ENCODE data around the gene GPALPP1. TPM values are rescaled to one million over a fixed set of nuclear protein-coding genes. Genes with fewer than 3 reads are reported as not detected.

GPALPP1 gene
- total RNA-seq, 2 donors from 2014 or later = 24.3 to 32.6 TPM

GRCh38 chr13:45024847-45025246, 35.5 kb downstream of the GPALPP1 start:
- H3K4me1 Mint-ChIP-seq (ENCODE audit: low read depth in 2 of 2) = no peaks in the 10 kb centered on the region
- ATAC-seq = no peak
- DNase-seq (ENCODE audit: low spot score) = no peak
- H3K9me3 Mint-ChIP-seq = no peaks in the 10 kb centered on the region
- no peaks in the 10 kb centered on the region for H3K27me3 Mint-ChIP-seq
- no peak overlapping the region for H3K27ac Mint-ChIP-seq
- no peak overlapping the region for H3K4me3 Mint-ChIP-seq
- H3K36me3 Mint-ChIP-seq = peaks cover 7% of the 10 kb centered on the region

GRCh38 chr13:45034342-45034741, 45.0 kb downstream of the GPALPP1 start:
- Mint-ChIP-seq H3K27me3 (no peaks in the 10 kb centered on the region), H3K36me3 (no peaks in the 10 kb centered on the region), H3K4me3 (no peak overlapping the region), H3K9me3 (no peaks in the 10 kb centered on the region), H3K4me1 (ENCODE audit: low read depth in 2 of 2) (no peaks in the 10 kb centered on the region), H3K27ac (no peak overlapping the region)
- DNase-seq (ENCODE audit: low spot score) (no peak), ATAC-seq (no peak)

DNA sequence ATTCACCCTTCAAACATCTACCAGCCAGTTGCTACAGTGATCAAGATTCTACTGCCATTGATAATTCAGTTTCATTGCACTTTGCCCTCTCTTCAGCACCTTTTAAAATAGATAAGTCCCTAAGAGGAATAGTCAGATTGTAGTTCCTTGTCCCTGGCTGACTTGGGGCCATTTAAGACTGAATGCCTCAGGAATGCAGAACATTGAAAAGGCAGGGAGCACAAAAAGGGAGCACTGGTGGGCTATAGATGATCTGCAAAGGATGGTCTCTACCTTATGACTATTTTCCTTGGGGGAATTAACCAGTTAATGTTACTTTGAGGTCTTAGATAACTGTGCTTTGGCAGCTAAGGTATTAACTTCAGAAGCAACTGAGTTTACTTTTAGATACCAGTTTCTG, 46.9 kb downstream of the GPALPP1 start:
- H3K4me1 Mint-ChIP-seq (ENCODE audit: low read depth in 2 of 2) = peaks cover 0 to 5% of the 10 kb centered on the region in 2 donors

GRCh38 chr13:45040173-45040572, 50.8 kb downstream of the GPALPP1 start:
- DNase-seq (ENCODE audit: low spot score) (no peak), ATAC-seq (no peak)
- H3K27ac Mint-ChIP-seq = no peak overlapping the region
- no peaks in the 10 kb centered on the region for H3K9me3 Mint-ChIP-seq
- H3K4me3 Mint-ChIP-seq = no peak overlapping the region
- peaks cover 0 to 5% of the 10 kb centered on the region in 2 donors for H3K4me1 Mint-ChIP-seq (ENCODE audit: low read depth in 2 of 2)
- peaks cover 0 to 5% of the 10 kb centered on the region in 2 donors for H3K27me3 Mint-ChIP-seq
- no peaks in the 10 kb centered on the region for H3K36me3 Mint-ChIP-seq

More for the DNA sequence above, 46.9 kb downstream of the GPALPP1 start:
- no peak for ATAC-seq
- Mint-ChIP-seq H3K36me3 (no peaks in the 10 kb centered on the region), H3K4me3 (no peak overlapping the region), H3K27ac (no peak overlapping the region), H3K9me3 (no peaks in the 10 kb centered on the region), H3K27me3 (no peaks in the 10 kb centered on the region)
- DNase-seq (ENCODE audit: low spot score) = no peak

DNA sequence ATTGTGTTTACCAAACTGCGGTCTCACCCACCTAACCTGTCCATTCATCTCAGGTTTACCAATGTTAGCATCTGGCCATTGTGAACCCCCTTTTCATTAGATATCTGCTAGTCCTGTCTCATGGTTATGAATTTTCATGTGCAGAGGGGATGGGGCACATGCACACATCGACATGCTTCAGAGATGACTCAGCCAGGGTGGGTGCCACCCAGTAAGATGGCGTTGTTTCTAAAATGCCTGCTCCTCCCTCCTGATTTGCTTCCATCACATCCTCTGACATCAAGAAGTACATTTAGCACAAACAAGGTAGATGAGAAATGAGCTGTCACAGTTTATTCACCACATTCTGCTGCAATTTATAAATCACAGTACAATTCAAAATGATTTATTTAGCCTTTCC, 51.3 kb downstream of the GPALPP1 start:
- Mint-ChIP-seq H3K9me3 (no peaks in the 10 kb centered on the region), H3K36me3 (no peaks in the 10 kb centered on the region), H3K4me1 (ENCODE audit: low read depth in 2 of 2) (peaks cover 0 to 5% of the 10 kb centered on the region in 2 donors), H3K27me3 (peaks cover 0 to 5% of the 10 kb centered on the region in 2 donors), H3K27ac (no peak overlapping the region), H3K4me3 (no peak overlapping the region)
- peak in 1 of 2 donors; percentile 38 for ATAC-seq
- no peak for DNase-seq (ENCODE audit: low spot score)

GRCh38 chr13:45042539-45042938, 53.2 kb downstream of the GPALPP1 start:
- no peaks in the 10 kb centered on the region for H3K9me3 Mint-ChIP-seq
- DNase-seq (ENCODE audit: low spot score) (no peak), ATAC-seq (no peak)
- no peak overlapping the region for H3K4me3 Mint-ChIP-seq
- no peak overlapping the region for H3K27ac Mint-ChIP-seq
- H3K36me3 Mint-ChIP-seq = no peaks in the 10 kb centered on the region
- H3K4me1 Mint-ChIP-seq (ENCODE audit: low read depth in 2 of 2) = peaks cover 5 to 11% of the 10 kb centered on the region in 2 donors
- peaks cover 4 to 7% of the 10 kb centered on the region in 2 donors for H3K27me3 Mint-ChIP-seq

- Mint-ChIP-seq H3K36me3 (no peaks in the 10 kb centered on the region), H3K4me3 (no peak overlapping the region), H3K4me1 (ENCODE audit: low read depth in 2 of 2) (peaks cover 5 to 14% of the 10 kb centered on the region in 2 donors), H3K27me3 (peaks cover 16 to 17% of the 10 kb centered on the region in 2 donors), H3K27ac (no peak overlapping the region), H3K9me3 (no peaks in the 10 kb centered on the region)
- ATAC-seq (no peak), DNase-seq (ENCODE audit: low spot score) (no peak)
Observed at GRCh38 chr13:45046445-45046844, 57.1 kb downstream of the GPALPP1 start.

GRCh38 chr13:45047394-45048310, 58.3 kb downstream of the GPALPP1 start:
- no peaks in the 10 kb centered on the region for H3K36me3 Mint-ChIP-seq
- DNase-seq (ENCODE audit: low spot score) (peak; percentile 71), ATAC-seq (peak; percentile 84 to 86)
- peaks cover 17 to 19% of the 10 kb centered on the region in 2 donors for H3K27me3 Mint-ChIP-seq
- H3K27ac Mint-ChIP-seq = peak overlapping the region in 1 of 2 donors; percentile 48
- H3K4me1 Mint-ChIP-seq (ENCODE audit: low read depth in 2 of 2) = peaks cover 5 to 14% of the 10 kb centered on the region in 2 donors
- H3K4me3 Mint-ChIP-seq = peak overlapping the region; percentile 78
- H3K9me3 Mint-ChIP-seq = no peaks in the 10 kb centered on the region

DNA sequence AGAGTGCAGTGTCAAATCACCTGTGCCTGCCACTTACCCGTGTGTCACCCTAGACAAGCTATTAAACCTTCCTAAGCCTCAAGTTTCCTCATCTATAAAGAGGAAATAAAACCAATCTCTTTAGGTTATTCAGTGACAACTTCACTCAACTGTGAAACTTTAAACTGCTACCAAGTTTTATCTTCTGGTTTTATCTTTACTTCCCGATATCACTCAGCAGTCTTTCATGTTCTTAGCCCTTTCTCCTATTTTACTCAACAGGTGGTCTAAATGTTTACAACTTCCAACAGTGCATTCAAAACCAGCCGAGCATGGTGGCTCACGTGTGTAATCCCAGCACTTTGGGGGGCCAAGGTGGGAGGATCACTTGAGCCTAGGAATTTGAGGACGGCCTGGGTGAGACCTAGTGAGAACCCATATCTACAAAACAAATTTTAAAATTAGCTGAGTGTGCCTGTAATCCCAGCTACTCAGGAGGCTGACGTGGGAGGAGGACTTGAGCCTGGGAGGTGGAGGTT, 59.6 kb downstream of the GPALPP1 start:
- Mint-ChIP-seq H3K9me3 (no peaks in the 10 kb centered on the region), H3K4me3 (no peak overlapping the region), H3K27me3 (peaks cover 15 to 19% of the 10 kb centered on the region in 2 donors), H3K4me1 (ENCODE audit: low read depth in 2 of 2) (peaks cover 5 to 14% of the 10 kb centered on the region in 2 donors), H3K27ac (no peak overlapping the region), H3K36me3 (no peaks in the 10 kb centered on the region)
- DNase-seq (ENCODE audit: low spot score) = no peak
- ATAC-seq = peak in 1 of 2 donors; percentile 11

GRCh38 chr13:45049478-45049877, 60.1 kb downstream of the GPALPP1 start:
- peaks cover 15 to 19% of the 10 kb centered on the region in 2 donors for H3K27me3 Mint-ChIP-seq
- H3K4me3 Mint-ChIP-seq = no peak overlapping the region
- DNase-seq (ENCODE audit: low spot score) (no peak), ATAC-seq (no peak)
- H3K9me3 Mint-ChIP-seq = no peaks in the 10 kb centered on the region
- peaks cover 5 to 14% of the 10 kb centered on the region in 2 donors for H3K4me1 Mint-ChIP-seq (ENCODE audit: low read depth in 2 of 2)
- H3K36me3 Mint-ChIP-seq = no peaks in the 10 kb centered on the region
- no peak overlapping the region for H3K27ac Mint-ChIP-seq

- H3K4me1 Mint-ChIP-seq (ENCODE audit: low read depth in 2 of 2) = peaks cover 5 to 26% of the 10 kb centered on the region in 2 donors
Observed at GRCh38 chr13:45051315-45051714, 62.0 kb downstream of the GPALPP1 start.

GRCh38 chr13:45055198-45055901, 66.0 kb downstream of the GPALPP1 start:
- Mint-ChIP-seq H3K36me3 (no peaks in the 10 kb centered on the region), H3K4me3 (peak overlapping the region; percentile 11), H3K4me1 (ENCODE audit: low read depth in 2 of 2) (peaks cover 0 to 14% of the 10 kb centered on the region in 2 donors), H3K27ac (no peak overlapping the region), H3K9me3 (no peaks in the 10 kb centered on the region), H3K27me3 (peaks cover 32 to 33% of the 10 kb centered on the region in 2 donors)
- DNase-seq (ENCODE audit: low spot score) (no peak), ATAC-seq (peak; percentile 83 to 94)

More at GRCh38 chr13:45051315-45051714, 62.0 kb downstream of the GPALPP1 start:
- H3K4me3 Mint-ChIP-seq = no peak overlapping the region
- no peak for DNase-seq (ENCODE audit: low spot score)
- peaks cover 18 to 19% of the 10 kb centered on the region in 2 donors for H3K27me3 Mint-ChIP-seq
- no peak for ATAC-seq
- H3K9me3 Mint-ChIP-seq = no peaks in the 10 kb centered on the region
- no peaks in the 10 kb centered on the region for H3K36me3 Mint-ChIP-seq
- no peak overlapping the region for H3K27ac Mint-ChIP-seq

- Mint-ChIP-seq H3K4me3 (no peak overlapping the region), H3K36me3 (no peaks in the 10 kb centered on the region), H3K27ac (no peak overlapping the region), H3K4me1 (ENCODE audit: low read depth in 2 of 2) (peaks cover 0 to 14% of the 10 kb centered on the region in 2 donors), H3K9me3 (no peaks in the 10 kb centered on the region), H3K27me3 (peaks cover 27 to 28% of the 10 kb centered on the region in 2 donors)
- no peak for DNase-seq (ENCODE audit: low spot score)
- ATAC-seq = no peak
Observed at GRCh38 chr13:45055902-45056648, 66.7 kb downstream of the GPALPP1 start.
